Measurements from ENCODE around the gene GATA6. TPM values are rescaled to one million over a fixed set of nuclear protein-coding genes. Genes with fewer than 3 reads are reported as not detected.

Gene GATA6
- total RNA-seq, 4 donors from 2014 or later, result 0.34 to 1.2 (median 0.86) TPM

GRCh38 chr18:22204214-22204536 is 34.8 kb downstream of the GATA6 start:
- Histone ChIP-seq H3K27me3 (peaks cover 0 to 4% (median 0%) of the 10 kb centered on the region in 3 donors), H3K4me3 (no peak overlapping the region), H3K36me3 (no peaks in the 10 kb centered on the region), H3K27ac (no peak overlapping the region), H3K4me1 (no peaks in the 10 kb centered on the region), H3K9me3 (no peaks in the 10 kb centered on the region)
- in situ Hi-C loops (cut with MboI; ENCODE audit: low sequenced_read_pairs in 4 of 4) (no loop called here), intact Hi-C loops (cut with DNase I; ENCODE audit: low total_unique reads) (no loop called here)
- no peak for TF ChIP-seq CTCF (IDR thresholded peaks at IDR 0.05 in 4 of 5, conservative IDR thresholded peaks at IDR 0.05 in 1 of 5)
- TF ChIP-seq POLR2A (IDR thresholded peaks at IDR 0.05), result no peak
- ATAC-seq (no peak), DNase-seq (no peak)

- Histone ChIP-seq H3K9me3 (no peaks in the 10 kb centered on the region), H3K36me3 (no peaks in the 10 kb centered on the region), H3K4me1 (no peaks in the 10 kb centered on the region), H3K4me3 (no peak overlapping the region), H3K27me3 (peaks cover 0 to 3% (median 0%) of the 10 kb centered on the region in 3 donors), H3K27ac (no peak overlapping the region)
- in situ Hi-C loops (cut with MboI; ENCODE audit: low sequenced_read_pairs in 4 of 4), result no loop called here
- DNase-seq (no peak), ATAC-seq (no peak)
- intact Hi-C loops (cut with DNase I; ENCODE audit: low total_unique reads), result no loop called here
- TF ChIP-seq CTCF (IDR thresholded peaks at IDR 0.05 in 4 of 5, conservative IDR thresholded peaks at IDR 0.05 in 1 of 5), result no peak
- TF ChIP-seq POLR2A (IDR thresholded peaks at IDR 0.05), result no peak
Observed at GRCh38 chr18:22204996-22205395, 35.6 kb downstream of the GATA6 start.

GRCh38 chr18:22207021-22207758 is 37.8 kb downstream of the GATA6 start:
- H3K27me3 ChIP-seq, result no peaks in the 10 kb centered on the region
- no peaks in the 10 kb centered on the region for H3K9me3 ChIP-seq
- ATAC-seq (no peak), DNase-seq (no peak)
- no peak overlapping the region for H3K4me3 ChIP-seq
- H3K27ac ChIP-seq, result no peak overlapping the region
- in situ Hi-C loops (cut with MboI; ENCODE audit: low sequenced_read_pairs in 4 of 4) (no loop called here), intact Hi-C loops (cut with DNase I; ENCODE audit: low total_unique reads) (no loop called here)
- H3K4me1 ChIP-seq, result no peaks in the 10 kb centered on the region
- H3K36me3 ChIP-seq, result no peaks in the 10 kb centered on the region
- TF ChIP-seq CTCF (IDR thresholded peaks at IDR 0.05 in 4 of 5, conservative IDR thresholded peaks at IDR 0.05 in 1 of 5) (no peak), POLR2A (IDR thresholded peaks at IDR 0.05) (no peak)

GRCh38 chr18:22210311-22210754 is 40.9 kb downstream of the GATA6 start:
- H3K27ac ChIP-seq, result no peak overlapping the region
- ATAC-seq (no peak), DNase-seq (no peak)
- intact Hi-C loops (cut with DNase I; ENCODE audit: low total_unique reads), result no loop called here
- H3K9me3 ChIP-seq, result no peaks in the 10 kb centered on the region
- TF ChIP-seq POLR2A (IDR thresholded peaks at IDR 0.05) (no peak), CTCF (IDR thresholded peaks at IDR 0.05 in 4 of 5, conservative IDR thresholded peaks at IDR 0.05 in 1 of 5) (no peak)
- no peaks in the 10 kb centered on the region for H3K36me3 ChIP-seq
- no peaks in the 10 kb centered on the region for H3K27me3 ChIP-seq
- no peak overlapping the region for H3K4me3 ChIP-seq
- in situ Hi-C loops (cut with MboI; ENCODE audit: low sequenced_read_pairs in 4 of 4), result loop anchor here in 1 of 4 donors (10.0 kb wide), 1 partner anchor 64 kb away; no protein-coding TSS in a partner anchor
- no peaks in the 10 kb centered on the region for H3K4me1 ChIP-seq
